NCI-H1436 (cell line): ENCODE measurements around the gene DPRX.
"Not testable (repeated sequence)": the region's sequence is repeated elsewhere in the genome, so short reads cannot be mapped to it uniquely, and the experiment has no call there.

ENCODE experiments used
- DNase-seq: peaks from one replicate; lab custom pipeline; 2025; lab: John Stamatoyannopoulos, UW

Gene DPRX

GRCh38 chr19:53646144-53646543, 14.3 kb downstream of the DPRX start:
- no peak for DNase-seq

GRCh38 chr19:53647350-53647749, 15.6 kb downstream of the DPRX start:
- no peak for DNase-seq

GRCh38 chr19:53647792-53648191, 16.0 kb downstream of the DPRX start:
- DNase-seq = no peak

- no peak for DNase-seq
Observed at GRCh38 chr19:53649746-53650593, 18.2 kb downstream of the DPRX start.

GRCh38 chr19:53652476-53652875, 20.7 kb downstream of the DPRX start:
- no peak for DNase-seq

- no peak for DNase-seq
Observed at GRCh38 chr19:53655042-53655665, 23.4 kb downstream of the DPRX start.

- no peak for DNase-seq
Observed at GRCh38 chr19:53657330-53657729, 25.5 kb downstream of the DPRX start.

- no peak for DNase-seq
Observed at GRCh38 chr19:53657778-53658177, 26.0 kb downstream of the DPRX start.

- DNase-seq = no peak
Observed at GRCh38 chr19:53659292-53659691, 27.5 kb downstream of the DPRX start.

- no peak for DNase-seq
Observed at GRCh38 chr19:53660584-53660983, 28.8 kb downstream of the DPRX start.

- no peak for DNase-seq
Observed at GRCh38 chr19:53662209-53662608, 30.4 kb downstream of the DPRX start.

- DNase-seq = no peak
Observed at GRCh38 chr19:53664152-53664551, 32.4 kb downstream of the DPRX start.

- no peak for DNase-seq
Observed at GRCh38 chr19:53664760-53665159, 33.0 kb downstream of the DPRX start.

GRCh38 chr19:53666331-53666730, 34.5 kb downstream of the DPRX start:
- DNase-seq = not testable (repeated sequence)

GRCh38 chr19:53668804-53669203, 37.0 kb downstream of the DPRX start:
- DNase-seq = not testable (repeated sequence)

- DNase-seq = no peak
Observed at GRCh38 chr19:53670345-53670744, 38.5 kb downstream of the DPRX start.

GRCh38 chr19:53671663-53672062, 39.9 kb downstream of the DPRX start:
- no peak for DNase-seq
